HepG2 (cell line): Measurements from ENCODE around the gene C9orf50. TPM values are rescaled to one million over a fixed set of nuclear protein-coding genes. Genes with fewer than 3 reads are reported as not detected.

Source experiments
- AGO2 ChIP-seq: fragments of 200-400 bp; formaldehyde crosslinking; optimal IDR thresholded peaks from 2 replicates; pipeline ENCODE3; 2017; ENCODE audit warnings: mild to moderate bottlenecking, low read depth, low read length, moderate library complexity
- CBX2 ChIP-seq, 2 experiments: fragments of 200-600 bp in 1 of 2; sonication (generic); formaldehyde crosslinking in 1 of 2; IDR thresholded peaks; 2 replicates each; pipeline versions ENCODE4 v1.7.0 to v1.8.1; 2018 to 2022; ENCODE audit warnings: low read depth in 2 of 2, low read length in 1 of 2, mild to moderate bottlenecking in 1 of 2, missing genetic modification reagents in 1 of 2
- GATAD2A ChIP-seq: IDR thresholded peaks from 2 replicates; pipeline ENCODE4 v1.6.1; 2016
- KLF11 ChIP-seq: IDR thresholded peaks from 2 replicates; pipeline ENCODE4 v1.6.1; 2016; ENCODE audit warnings: missing compliant biosample characterization
- NBN ChIP-seq: fragments of 450-650 bp; conservative IDR thresholded peaks from 2 replicates; pipeline ENCODE4 v1.6.1; 2017
- PHF20 ChIP-seq: sonication (generic); formaldehyde crosslinking; IDR thresholded peaks from 2 replicates; pipeline ENCODE4 v1.5.0; 2020; ENCODE audit warnings: mild to moderate bottlenecking, missing genetic modification reagents
- RARA ChIP-seq: IDR thresholded peaks from 2 replicates; pipeline ENCODE4 v1.6.1; 2016; ENCODE audit warnings: missing genetic modification reagents, missing compliant biosample characterization
- RXRA ChIP-seq: sonication (generic); formaldehyde crosslinking; IDR thresholded peaks from 2 replicates; pipeline ENCODE4 v1.5.1; 2020; ENCODE audit warnings: missing genetic modification reagents
- SOX13 ChIP-seq, 3 experiments: fragments of 450-650 bp in 1 of 3; sonication (generic) in 1 of 3; formaldehyde crosslinking in 1 of 3; IDR thresholded peaks in 2 of 3; conservative IDR thresholded peaks in 1 of 3; 2 replicates each; pipeline versions ENCODE4 v1.5.0 to v1.6.1; 2016 to 2020; ENCODE audit warnings: antibody characterized with exemption in 1 of 3, mild to moderate bottlenecking in 1 of 3, missing compliant biosample characterization in 1 of 3, missing genetic modification reagents in 1 of 3, moderate library complexity in 1 of 3
- STAT5B ChIP-seq: sonication (generic); formaldehyde crosslinking; IDR thresholded peaks from 2 replicates; pipeline ENCODE4 v1.4.0; 2020; ENCODE audit warnings: missing genetic modification reagents
- TCF7 ChIP-seq: sonication (generic); IDR thresholded peaks from 2 replicates; pipeline ENCODE4 v1.6.1; 2016; ENCODE audit warnings: antibody characterized with exemption, low read depth
- TMF1 ChIP-seq: sonication (generic); formaldehyde crosslinking; IDR thresholded peaks from 2 replicates; pipeline ENCODE4 v1.8.1; 2022; ENCODE audit warnings: low read depth, missing genetic modification reagents
- ZNF264 ChIP-seq: sonication (generic); formaldehyde crosslinking; IDR thresholded peaks from 2 replicates; pipeline ENCODE4 v1.4.0; 2020; ENCODE audit warnings: missing genetic modification reagents
- ZNF570 ChIP-seq: sonication (generic); formaldehyde crosslinking; IDR thresholded peaks from 2 replicates; pipeline ENCODE4 v1.4.0; 2020; ENCODE audit warnings: mild to moderate bottlenecking, missing genetic modification reagents, borderline replicate concordance
- ZNF577 ChIP-seq: sonication (generic); formaldehyde crosslinking; IDR thresholded peaks from 2 replicates; pipeline ENCODE4 v1.4.0; 2020; ENCODE audit warnings: mild to moderate bottlenecking, low read depth, missing genetic modification reagents, borderline replicate concordance
- ZNF768 ChIP-seq: sonication (generic); formaldehyde crosslinking; IDR thresholded peaks from 2 replicates; pipeline ENCODE4 v1.4.0; 2020; ENCODE audit warnings: missing genetic modification reagents
- ZNF776 ChIP-seq: sonication (generic); formaldehyde crosslinking; IDR thresholded peaks from 2 replicates; pipeline ENCODE4 v1.4.0; 2020; ENCODE audit warnings: mild to moderate bottlenecking, missing genetic modification reagents
- polyA plus RNA-seq, 8 experiments: library from polyadenylated mRNA; depleted of rRNA in 3 of 8; stranded (reverse) in 7 of 8; unstranded in 1 of 8; fragments of >200 nt; fragmentation: Illumina TruSeq in 4 of 8; extraction: Trizol in 4 of 8; gene quantifications; 2 replicates each; pipeline versions ENCODE4 v1.2.1 to v1.2.3, GENCODE V29; 2011 to 2016; ENCODE audit warnings: low read depth in 4 of 8, missing spikeins in 1 of 8, mixed read lengths in 1 of 8; ENCODE audit not compliant: insufficient read depth in 1 of 8
- total RNA-seq, 5 experiments: library from RNA; depleted of rRNA; stranded (reverse); fragments of >200 nt; fragmentation: Illumina TruSeq; extraction: Trizol; gene quantifications; 2 replicates each; pipeline ENCODE4 v1.2.3, GENCODE V29; 2016; ENCODE audit warnings: low read depth in 1 of 5
- TF ChIP-seq, protein P1 (sequence below): sonication (generic); formaldehyde crosslinking; IDR thresholded peaks from 2 replicates; pipeline ENCODE4 v1.9.0; 2021; ENCODE audit warnings: missing genetic modification reagents, mild to moderate bottlenecking, borderline replicate concordance
- TF ChIP-seq, protein P2 (sequence below): sonication (generic); formaldehyde crosslinking; IDR thresholded peaks from 2 replicates; pipeline ENCODE4 v1.4.0; 2020; ENCODE audit warnings: missing genetic modification reagents
- TF ChIP-seq, protein P3 (sequence below): IDR thresholded peaks from 2 replicates; pipeline ENCODE4 v1.6.1; 2016; ENCODE audit warnings: low read depth, control low read depth

The C9orf50 gene
- total and polyA plus RNA-seq, 2 of the 13 experiments (the other 11 are each of a cell fraction or from before 2014, with no cell fraction given): not detected

DNA sequence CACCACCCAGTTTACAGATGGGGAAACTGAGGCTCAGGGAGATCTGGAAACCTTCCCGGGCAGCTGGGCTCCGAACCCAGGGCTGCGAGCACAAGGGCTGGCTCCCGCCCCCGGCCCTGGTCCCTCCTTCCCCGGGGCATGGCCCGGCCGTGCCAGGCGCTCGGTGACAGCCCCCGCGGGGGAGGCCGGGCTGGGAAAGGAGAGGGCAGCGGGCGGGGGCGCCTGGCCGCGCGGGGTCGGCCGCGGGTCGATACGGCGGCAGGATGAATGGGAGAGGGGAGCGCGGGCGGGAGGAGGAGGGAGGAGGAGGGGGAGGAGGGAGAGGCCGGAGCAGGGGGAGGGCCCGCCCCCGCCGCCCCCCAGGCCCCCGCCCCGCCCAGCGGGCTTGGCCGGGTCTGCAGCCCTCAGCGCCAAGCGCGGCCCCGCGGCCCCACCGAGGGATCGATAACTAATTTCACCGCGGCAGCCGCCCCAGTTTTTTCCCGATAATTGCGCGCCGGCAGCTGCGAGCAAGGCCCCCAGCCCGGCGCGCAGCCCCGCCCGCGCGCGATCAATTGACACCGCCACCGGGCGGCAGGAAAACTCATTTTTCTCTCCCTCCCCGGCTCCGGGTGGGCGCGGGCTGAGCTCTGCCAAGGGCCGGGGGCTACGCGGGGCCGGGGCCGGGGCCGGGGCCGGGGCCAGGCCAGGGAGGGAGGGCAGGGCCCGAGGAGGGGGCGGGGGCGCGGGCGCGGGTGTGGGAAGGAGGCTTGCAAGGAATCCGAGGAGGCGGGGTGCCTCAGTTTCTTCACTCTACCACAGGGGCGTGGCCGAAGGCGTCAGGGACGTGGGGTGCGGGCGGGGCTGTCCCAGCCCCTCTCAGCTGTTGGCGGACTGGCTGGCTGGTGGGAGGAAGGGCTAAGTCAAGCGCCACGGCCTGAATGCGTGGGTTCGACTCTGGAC, 52.1 kb downstream of the C9orf50 start (continued):
- TF ChIP-seq, protein P1, sequence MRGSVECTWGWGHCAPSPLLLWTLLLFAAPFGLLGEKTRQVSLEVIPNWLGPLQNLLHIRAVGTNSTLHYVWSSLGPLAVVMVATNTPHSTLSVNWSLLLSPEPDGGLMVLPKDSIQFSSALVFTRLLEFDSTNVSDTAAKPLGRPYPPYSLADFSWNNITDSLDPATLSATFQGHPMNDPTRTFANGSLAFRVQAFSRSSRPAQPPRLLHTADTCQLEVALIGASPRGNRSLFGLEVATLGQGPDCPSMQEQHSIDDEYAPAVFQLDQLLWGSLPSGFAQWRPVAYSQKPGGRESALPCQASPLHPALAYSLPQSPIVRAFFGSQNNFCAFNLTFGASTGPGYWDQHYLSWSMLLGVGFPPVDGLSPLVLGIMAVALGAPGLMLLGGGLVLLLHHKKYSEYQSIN (CRISPR knock-in tag): no peak
- TF ChIP-seq ZNF768: no peak
- TF ChIP-seq CBX2 (IDR thresholded peaks at IDR 0.05; ENCODE audit: low read depth, low read length): no peak
- no peak for TF ChIP-seq CBX2 (CRISPR knock-in tag; IDR thresholded peaks at IDR 0.05; ENCODE audit: low read depth)
- 0 out of 2 replicates have a peak, but pooled peaks have one; percentile 16 for TF ChIP-seq ZNF776 (CRISPR knock-in tag)
- TF ChIP-seq NBN: no peak
- TF ChIP-seq RARA (CRISPR knock-in tag): peak; percentile 94
- peak; percentile 1; the same call in 1 of the 2 replicates for TF ChIP-seq GATAD2A (CRISPR knock-in tag)
- TF ChIP-seq RXRA (CRISPR knock-in tag): no peak; the same call in 1 of the 2 replicates
- peak; percentile 99 for TF ChIP-seq AGO2
- no peak for TF ChIP-seq ZNF570 (CRISPR knock-in tag)
- peak; percentile 89 for TF ChIP-seq TCF7
- no peak for TF ChIP-seq SOX13 (IDR thresholded peaks at IDR 0.05)
- peak in 1 of 2 experiments; percentile 43; a peak in 2 of 4 replicates for TF ChIP-seq SOX13 (CRISPR knock-in tag; conservative IDR thresholded peaks at IDR 0.05 in 1 of 2, IDR thresholded peaks at IDR 0.05 in 1 of 2)
- TF ChIP-seq KLF11 (CRISPR knock-in tag): no peak
- no peak for TF ChIP-seq ZNF577
- no peak for TF ChIP-seq PHF20
- TF ChIP-seq ZNF264 (CRISPR knock-in tag): no peak
- no peak for TF ChIP-seq STAT5B
- peak; percentile 17 for TF ChIP-seq TMF1 (CRISPR knock-in tag)
- TF ChIP-seq, protein P2, sequence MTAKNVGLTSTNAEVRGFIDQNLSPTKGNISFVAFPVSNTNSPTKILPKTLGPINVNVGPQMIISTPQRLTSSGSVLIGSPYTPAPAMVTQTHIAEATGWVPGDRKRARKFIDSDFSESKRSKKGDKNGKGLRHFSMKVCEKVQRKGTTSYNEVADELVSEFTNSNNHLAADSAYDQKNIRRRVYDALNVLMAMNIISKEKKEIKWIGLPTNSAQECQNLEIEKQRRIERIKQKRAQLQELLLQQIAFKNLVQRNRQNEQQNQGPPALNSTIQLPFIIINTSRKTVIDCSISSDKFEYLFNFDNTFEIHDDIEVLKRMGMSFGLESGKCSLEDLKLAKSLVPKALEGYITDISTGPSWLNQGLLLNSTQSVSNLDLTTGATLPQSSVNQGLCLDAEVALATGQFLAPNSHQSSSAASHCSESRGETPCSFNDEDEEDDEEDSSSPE (CRISPR knock-in tag): peak; percentile 59
- TF ChIP-seq, protein P3, sequence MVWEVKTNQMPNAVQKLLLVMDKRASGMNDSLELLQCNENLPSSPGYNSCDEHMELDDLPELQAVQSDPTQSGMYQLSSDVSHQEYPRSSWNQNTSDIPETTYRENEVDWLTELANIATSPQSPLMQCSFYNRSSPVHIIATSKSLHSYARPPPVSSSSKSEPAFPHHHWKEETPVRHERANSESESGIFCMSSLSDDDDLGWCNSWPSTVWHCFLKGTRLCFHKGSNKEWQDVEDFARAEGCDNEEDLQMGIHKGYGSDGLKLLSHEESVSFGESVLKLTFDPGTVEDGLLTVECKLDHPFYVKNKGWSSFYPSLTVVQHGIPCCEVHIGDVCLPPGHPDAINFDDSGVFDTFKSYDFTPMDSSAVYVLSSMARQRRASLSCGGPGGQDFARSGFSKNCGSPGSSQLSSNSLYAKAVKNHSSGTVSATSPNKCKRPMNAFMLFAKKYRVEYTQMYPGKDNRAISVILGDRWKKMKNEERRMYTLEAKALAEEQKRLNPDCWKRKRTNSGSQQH (CRISPR knock-in tag): peak; percentile 57; the same call in 1 of the 2 replicates
